PC-3 (cell line): ENCODE measurements around the gene CHRNB1. TPM values are rescaled to one million over a fixed set of nuclear protein-coding genes. Genes with fewer than 3 reads are reported as not detected.

Source experiments
- ATAC-seq: fragments of 200-7000 bp; cut with Tn5 transposase; 2 replicates; pipeline ENCODE4 v1.9.1; 2020; ENCODE audit warnings: mild to moderate bottlenecking, moderate library complexity
- BruUV-seq: library from RNA; stranded (reverse); fragments of 400-500 nt; replicated peaks from 2 replicates; lab custom pipeline; 2021; lab: Mats Ljungman, UMichigan
- CTCF ChIA-PET: fragments of 300-600 bp; sonication (Branson Sonifier 250); formaldehyde crosslinking; loops from one replicate; lab custom pipeline; 2022; ENCODE audit warnings: antibody characterized with exemption; lab: Charles Lee
- POLR2A ChIA-PET: fragments of 300-600 bp; sonication (Branson Sonifier 250); formaldehyde crosslinking; loops from one replicate; lab custom pipeline; 2022; ENCODE audit warnings: antibody characterized with exemption; ENCODE audit not compliant: unreplicated experiment; lab: Charles Lee
- DNase-seq: peaks from one replicate; pipeline ENCODE4 v3.0.0-alpha.2; 2015
- H2AFZ ChIP-seq: fragments of 300-600 bp; sonication (generic); 2 replicates; pipeline ENCODE4 v1.6.0; 2016; ENCODE audit warnings: antibody characterized with exemption, low read length
- H3F3A ChIP-seq: fragments of 300-600 bp; sonication (generic); one replicate; pipeline ENCODE4 v1.6.0; 2017; ENCODE audit warnings: antibody characterized with exemption, low read length, control low read depth, mild to moderate bottlenecking; ENCODE audit not compliant: unreplicated experiment
- H3K27ac ChIP-seq: fragments of 300-600 bp; sonication (generic); 2 replicates; pipeline ENCODE4 v1.5.1; 2016; ENCODE audit warnings: mild to moderate bottlenecking, low read length
- H3K27me3 ChIP-seq: fragments of 300-600 bp; sonication (generic); 2 replicates; pipeline ENCODE4 v1.6.1; 2016; ENCODE audit warnings: low read length, mixed read lengths
- H3K36me3 ChIP-seq: fragments of 300-600 bp; sonication (generic); 2 replicates; pipeline ENCODE4 v1.6.1; 2016; ENCODE audit warnings: low read depth, mixed run types, low read length, mixed read lengths
- H3K4me1 ChIP-seq: fragments of 300-600 bp; sonication (generic); 2 replicates; pipeline ENCODE4 v1.5.1; 2016; ENCODE audit warnings: low read length; ENCODE audit not compliant: insufficient read depth
- H3K4me2 ChIP-seq: fragments of 300-600 bp; sonication (generic); 2 replicates; pipeline ENCODE4 v1.6.0; 2016; ENCODE audit warnings: low read length
- H3K4me3 ChIP-seq: fragments of 300-600 bp; sonication (generic); 2 replicates; pipeline ENCODE4 v1.5.1; 2016; ENCODE audit warnings: mild to moderate bottlenecking, low read length, mixed read lengths
- H3K79me2 ChIP-seq: fragments of 300-600 bp; sonication (generic); 2 replicates; pipeline ENCODE4 v1.6.1; 2017; ENCODE audit warnings: low read length, mixed read lengths
- H3K9ac ChIP-seq: fragments of 300-600 bp; sonication (generic); 2 replicates; pipeline ENCODE4 v1.6.0; 2016; ENCODE audit warnings: mild to moderate bottlenecking, low read length
- H3K9me2 ChIP-seq: fragments of 300-600 bp; sonication (generic); replicated peaks from 2 replicates; pipeline ENCODE4 v1.6.1; 2016; ENCODE audit warnings: mixed run types, low read length, mixed read lengths
- H3K9me3 ChIP-seq: fragments of 300-600 bp; sonication (generic); 2 replicates; pipeline ENCODE4 v1.6.1; 2016; ENCODE audit warnings: low read length, mixed read lengths
- H4K20me1 ChIP-seq: fragments of 300-600 bp; sonication (generic); 2 replicates; pipeline ENCODE4 v1.6.1; 2016; ENCODE audit warnings: low read length, mixed read lengths
- CTCF ChIP-seq: fragments of 300-600 bp; sonication (generic); conservative IDR thresholded peaks from 2 replicates; pipeline ENCODE4 v1.5.1; 2017; ENCODE audit warnings: antibody characterized with exemption, low read depth, mild to moderate bottlenecking, low read length
- EZH2 ChIP-seq: fragments of 300-600 bp; sonication (generic); IDR thresholded peaks from one replicate; pipeline ENCODE4 v1.6.1; 2017; ENCODE audit warnings: antibody characterized with exemption, mild to moderate bottlenecking, low read length; ENCODE audit not compliant: unreplicated experiment
- EZH2phosphoT487 ChIP-seq: fragments of 300-600 bp; sonication (generic); IDR thresholded peaks from 2 replicates; pipeline ENCODE4 v1.6.1; 2018; ENCODE audit warnings: mild to moderate bottlenecking, antibody characterized with exemption, low read length, borderline replicate concordance
- intact Hi-C: fragments of 100-400 bp; cut with micrococcal nuclease; formaldehyde crosslinking; loops from 2 replicates; pipeline ENCODE4 v1.9.0; 2023
- total RNA-seq: library from RNA; depleted of rRNA; stranded (reverse); fragments of >200 nt; gene quantifications from 2 replicates; pipeline ENCODE4 v1.2.3, GENCODE V29; 2014

CHRNB1 gene
- total RNA-seq, 1 experiment from 2014 or later, result 2.1 TPM

- no peak for TF ChIP-seq EZH2
- no peak for TF ChIP-seq EZH2phosphoT487
- TF ChIP-seq CTCF, result no peak
- POLR2A ChIA-PET, result no interaction called here
- H3K9me2 ChIP-seq, result no peaks in the 10 kb centered on the region
- CTCF ChIA-PET, result no interaction called here
- no peaks in the 10 kb centered on the region for H3K36me3 ChIP-seq
- intact Hi-C loops, result no loop called here
- no peak overlapping the region for H3K27ac ChIP-seq
- H3K4me2 ChIP-seq, result no peak overlapping the region
- H3K4me3 ChIP-seq, result no peak overlapping the region
- H3K79me2 ChIP-seq, result no peaks in the 10 kb centered on the region
- no peaks in the 10 kb centered on the region for H3F3A ChIP-seq
- DNase-seq, result no peak
- no peaks in the 10 kb centered on the region for H3K4me1 ChIP-seq
- ATAC-seq, result no peak
- no TSS peak for BruUV-seq
- H3K27me3 ChIP-seq, result no peaks in the 10 kb centered on the region
- no peak overlapping the region for H2AFZ ChIP-seq
- H3K9me3 ChIP-seq, result no peaks in the 10 kb centered on the region
- no peaks in the 10 kb centered on the region for H4K20me1 ChIP-seq
- no peak overlapping the region for H3K9ac ChIP-seq
Measured at GRCh38 chr17:7416323-7416722, 28.5 kb upstream of the CHRNB1 start.

GRCh38 chr17:7417056-7417655, 27.7 kb upstream of the CHRNB1 start:
- POLR2A ChIA-PET, result no interaction called here
- TF ChIP-seq EZH2, result no peak
- no peak for TF ChIP-seq EZH2phosphoT487
- no peak for TF ChIP-seq CTCF
- Histone ChIP-seq H3K9me2 (no peaks in the 10 kb centered on the region), H3K4me3 (no peak overlapping the region), H4K20me1 (no peaks in the 10 kb centered on the region), H3K79me2 (no peaks in the 10 kb centered on the region), H3K27me3 (no peaks in the 10 kb centered on the region), H3K9ac (no peak overlapping the region), H3F3A (no peaks in the 10 kb centered on the region), H2AFZ (no peak overlapping the region), H3K4me1 (no peaks in the 10 kb centered on the region), H3K36me3 (no peaks in the 10 kb centered on the region), H3K9me3 (no peaks in the 10 kb centered on the region), H3K4me2 (no peak overlapping the region), H3K27ac (no peak overlapping the region)
- CTCF ChIA-PET, result no interaction called here
- no peak for DNase-seq
- BruUV-seq, result no TSS peak
- intact Hi-C loops, result no loop called here
- ATAC-seq, result no peak

- CTCF ChIA-PET, result no interaction called here
- no peak for TF ChIP-seq EZH2phosphoT487
- TF ChIP-seq EZH2, result no peak
- TF ChIP-seq CTCF, result no peak
- ATAC-seq (no peak), DNase-seq (no peak)
- no peaks in the 10 kb centered on the region for H3K9me3 ChIP-seq
- intact Hi-C loops, result no loop called here
- H3K27ac ChIP-seq, result no peak overlapping the region
- no peaks in the 10 kb centered on the region for H3K9me2 ChIP-seq
- no peak overlapping the region for H3K9ac ChIP-seq
- H3K4me1 ChIP-seq, result no peaks in the 10 kb centered on the region
- H2AFZ ChIP-seq, result no peak overlapping the region
- H3K4me2 ChIP-seq, result no peak overlapping the region
- H3F3A ChIP-seq, result no peaks in the 10 kb centered on the region
- H3K27me3 ChIP-seq, result no peaks in the 10 kb centered on the region
- H3K36me3 ChIP-seq, result no peaks in the 10 kb centered on the region
- TSS peak; percentile 44 for BruUV-seq
- H4K20me1 ChIP-seq, result no peaks in the 10 kb centered on the region
- H3K4me3 ChIP-seq, result no peak overlapping the region
- no peaks in the 10 kb centered on the region for H3K79me2 ChIP-seq
- POLR2A ChIA-PET, result no interaction called here
Measured at GRCh38 chr17:7418472-7419152, 26.2 kb upstream of the CHRNB1 start.
